GM23338 (cell line): ENCODE results near the gene APOL3. TPM values are rescaled to one million over a fixed set of nuclear protein-coding genes. Genes with fewer than 3 reads are reported as not detected.

Experiments used
- ATAC-seq: fragments of 200-7000 bp; cut with Tn5 transposase; 3 replicates; pipeline ENCODE4 v1.9.1; 2020
- DNase-seq: peaks from one replicate; pipeline ENCODE4 v3.0.0-alpha.2; 2015; ENCODE audit warnings: low spot score
- H2AFZ ChIP-seq: fragments of 200-600 bp; sonication (generic); 2 replicates; pipeline ENCODE4 v1.8.0; 2016; ENCODE audit warnings: antibody characterized with exemption, mild to moderate bottlenecking, moderate library complexity
- H3F3A ChIP-seq: fragments of 200-600 bp; sonication (generic); replicated peaks from 2 replicates; pipeline ENCODE4 v1.8.0; 2017; ENCODE audit warnings: antibody characterized with exemption, mixed run types, low read depth
- H3K27ac ChIP-seq: fragments of 200-600 bp; sonication (generic); 2 replicates; pipeline ENCODE4 v1.6.1; 2016; ENCODE audit warnings: low read depth
- H3K27me3 ChIP-seq: fragments of 200-600 bp; sonication (generic); 2 replicates; pipeline ENCODE4 v1.8.0; 2016; ENCODE audit warnings: mild to moderate bottlenecking, mixed run types, moderate library complexity; ENCODE audit not compliant: insufficient read depth
- H3K36me3 ChIP-seq: fragments of 200-600 bp; sonication (generic); 2 replicates; pipeline ENCODE4 v1.8.0; 2016; ENCODE audit warnings: mild to moderate bottlenecking; ENCODE audit not compliant: insufficient read depth
- H3K4me1 ChIP-seq: fragments of 200-600 bp; sonication (generic); 2 replicates; pipeline ENCODE4 v1.8.0; 2016; ENCODE audit warnings: mild to moderate bottlenecking, moderate library complexity; ENCODE audit not compliant: insufficient read depth
- H3K4me2 ChIP-seq: fragments of 200-600 bp; sonication (generic); 2 replicates; pipeline ENCODE4 v1.7.1; 2017; ENCODE audit warnings: mixed run types
- H3K4me3 ChIP-seq: fragments of 200-600 bp; sonication (generic); 2 replicates; pipeline ENCODE4 v1.6.1; 2016; ENCODE audit warnings: mixed run types
- H3K79me2 ChIP-seq: fragments of 200-600 bp; sonication (generic); replicated peaks from 2 replicates; pipeline ENCODE4 v1.8.0; 2017; ENCODE audit warnings: mild to moderate bottlenecking; ENCODE audit not compliant: insufficient read depth
- H3K9me2 ChIP-seq: fragments of 200-600 bp; sonication (generic); 2 replicates; pipeline ENCODE4 v1.8.0; 2017; ENCODE audit not compliant: insufficient read depth
- H4K20me1 ChIP-seq: fragments of 200-600 bp; sonication (generic); replicated peaks from 2 replicates; pipeline ENCODE4 v1.8.0; 2017; ENCODE audit warnings: mild to moderate bottlenecking; ENCODE audit not compliant: insufficient read depth
- H3K27ac Mint-ChIP-seq: 2 replicates; pipeline ENCODE4 v1.8.0; 2020; ENCODE audit warnings: inconsistent platforms, mild to moderate bottlenecking, moderate library complexity, mixed read lengths
- H3K27me3 Mint-ChIP-seq: 3 replicates; pipeline ENCODE4 v1.8.0; 2022; ENCODE audit warnings: low read depth, mild to moderate bottlenecking, moderate library complexity, mixed read lengths, inconsistent platforms; ENCODE audit not compliant: insufficient read depth, poor library complexity
- H3K36me3 Mint-ChIP-seq: 3 replicates; pipeline ENCODE4 v1.8.0; 2021; ENCODE audit warnings: low read depth, mild to moderate bottlenecking, inconsistent platforms, moderate library complexity, mixed read lengths
- H3K4me1 Mint-ChIP-seq: 3 replicates; pipeline ENCODE4 v1.8.0; 2020; ENCODE audit warnings: mild to moderate bottlenecking, inconsistent platforms, mixed read lengths
- H3K4me3 Mint-ChIP-seq: 3 replicates; pipeline ENCODE4 v1.8.0; 2021; ENCODE audit warnings: moderate library complexity, mild to moderate bottlenecking, inconsistent platforms, mixed read lengths
- H3K9me3 Mint-ChIP-seq: 3 replicates; pipeline ENCODE4 v1.8.0; 2020; ENCODE audit warnings: moderate library complexity, mild to moderate bottlenecking, inconsistent platforms, mixed read lengths
- EZH2 ChIP-seq: fragments of 200-600 bp; sonication (generic); IDR thresholded peaks from one replicate; pipeline ENCODE4 v1.8.0; 2017; ENCODE audit warnings: antibody characterized with exemption, mild to moderate bottlenecking, low read depth; ENCODE audit not compliant: unreplicated experiment
- EZH2phosphoT487 ChIP-seq: fragments of 200-600 bp; sonication (generic); IDR thresholded peaks from one replicate; pipeline ENCODE4 v1.8.1; 2018; ENCODE audit warnings: antibody characterized with exemption; ENCODE audit not compliant: unreplicated experiment
- JUNB ChIP-seq: IDR thresholded peaks from one replicate; pipeline ENCODE4 v1.6.1; 2016; ENCODE audit warnings: antibody characterized with exemption; ENCODE audit not compliant: unreplicated experiment
- POLR2AphosphoS5 ChIP-seq: IDR thresholded peaks from 2 replicates; pipeline ENCODE4 v1.6.1; 2016; ENCODE audit warnings: antibody characterized with exemption, low read depth
- ZNF114 ChIP-seq: fragments of 250-450 bp; sonication (Bioruptor Pico); IDR thresholded peaks from 2 replicates; pipeline ENCODE4 v1.5.0; 2020; ENCODE audit warnings: mild to moderate bottlenecking, moderate library complexity
- polyA plus RNA-seq: library from polyadenylated mRNA; unstranded; fragments of >200 nt; fragmentation: Nextera tagmentation; extraction: Ambion mirVana; gene quantifications from 2 replicates; pipeline ENCODE4 v1.2.1, GENCODE V29; 2016
- total RNA-seq: library from RNA; depleted of rRNA; stranded (reverse); fragments of >200 nt; shearing (Covaris generic); gene quantifications from 2 replicates; pipeline ENCODE4 v1.2.3, GENCODE V29; 2014
- TF ChIP-seq, protein P1 (sequence below): IDR thresholded peaks from one replicate; pipeline ENCODE4 v1.6.1; 2018; ENCODE audit warnings: antibody characterized with exemption; ENCODE audit not compliant: unreplicated experiment
- TF ChIP-seq, protein P2 (sequence below), 2 experiments: fragments of 200-600 bp in 1 of 2; sonication (generic) in 1 of 2; conservative IDR thresholded peaks; 2 replicates each; pipeline versions ENCODE4 v1.5.1 to v1.6.1; 2016 to 2017; ENCODE audit warnings: antibody characterized with exemption in 2 of 2, low read depth in 2 of 2, mild to moderate bottlenecking in 2 of 2, moderate library complexity in 1 of 2
- TF ChIP-seq, protein P3 (sequence below): IDR thresholded peaks from 2 replicates; pipeline ENCODE4 v1.6.1; 2016; ENCODE audit warnings: antibody characterized with exemption

APOL3 gene
- total and polyA plus RNA-seq, 2 experiments from 2014 or later = not detected

DNA sequence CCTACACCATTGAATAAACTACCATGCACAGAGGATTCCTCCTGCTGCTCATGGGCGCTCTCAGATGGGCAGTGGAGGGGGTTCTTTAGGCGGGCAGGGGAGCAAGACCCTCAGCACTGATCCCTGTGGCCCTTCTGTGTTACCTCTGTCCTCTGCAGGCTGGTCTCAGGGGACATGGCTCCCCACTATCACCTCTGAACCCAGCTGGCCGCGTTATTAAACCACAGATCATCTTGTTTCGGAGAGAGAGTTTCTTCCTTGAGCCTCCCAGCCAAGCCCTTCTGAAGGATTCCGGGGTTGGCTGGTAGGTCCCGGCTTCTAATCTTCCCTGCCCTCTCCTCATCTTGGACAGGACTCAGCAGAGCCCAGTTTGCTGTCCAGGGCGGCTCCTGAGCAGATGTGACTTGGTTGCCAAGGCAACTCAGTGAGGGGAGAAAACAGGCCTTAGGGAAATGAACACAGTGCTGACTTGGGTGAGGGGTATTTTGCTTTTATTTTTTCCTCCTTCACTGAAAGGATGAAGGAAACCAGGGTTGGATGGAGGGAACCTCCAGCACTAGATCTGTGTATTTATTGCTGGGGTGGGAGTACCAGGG lies 13.3 kb downstream of the APOL3 start (continued):
- TF ChIP-seq, protein P1, sequence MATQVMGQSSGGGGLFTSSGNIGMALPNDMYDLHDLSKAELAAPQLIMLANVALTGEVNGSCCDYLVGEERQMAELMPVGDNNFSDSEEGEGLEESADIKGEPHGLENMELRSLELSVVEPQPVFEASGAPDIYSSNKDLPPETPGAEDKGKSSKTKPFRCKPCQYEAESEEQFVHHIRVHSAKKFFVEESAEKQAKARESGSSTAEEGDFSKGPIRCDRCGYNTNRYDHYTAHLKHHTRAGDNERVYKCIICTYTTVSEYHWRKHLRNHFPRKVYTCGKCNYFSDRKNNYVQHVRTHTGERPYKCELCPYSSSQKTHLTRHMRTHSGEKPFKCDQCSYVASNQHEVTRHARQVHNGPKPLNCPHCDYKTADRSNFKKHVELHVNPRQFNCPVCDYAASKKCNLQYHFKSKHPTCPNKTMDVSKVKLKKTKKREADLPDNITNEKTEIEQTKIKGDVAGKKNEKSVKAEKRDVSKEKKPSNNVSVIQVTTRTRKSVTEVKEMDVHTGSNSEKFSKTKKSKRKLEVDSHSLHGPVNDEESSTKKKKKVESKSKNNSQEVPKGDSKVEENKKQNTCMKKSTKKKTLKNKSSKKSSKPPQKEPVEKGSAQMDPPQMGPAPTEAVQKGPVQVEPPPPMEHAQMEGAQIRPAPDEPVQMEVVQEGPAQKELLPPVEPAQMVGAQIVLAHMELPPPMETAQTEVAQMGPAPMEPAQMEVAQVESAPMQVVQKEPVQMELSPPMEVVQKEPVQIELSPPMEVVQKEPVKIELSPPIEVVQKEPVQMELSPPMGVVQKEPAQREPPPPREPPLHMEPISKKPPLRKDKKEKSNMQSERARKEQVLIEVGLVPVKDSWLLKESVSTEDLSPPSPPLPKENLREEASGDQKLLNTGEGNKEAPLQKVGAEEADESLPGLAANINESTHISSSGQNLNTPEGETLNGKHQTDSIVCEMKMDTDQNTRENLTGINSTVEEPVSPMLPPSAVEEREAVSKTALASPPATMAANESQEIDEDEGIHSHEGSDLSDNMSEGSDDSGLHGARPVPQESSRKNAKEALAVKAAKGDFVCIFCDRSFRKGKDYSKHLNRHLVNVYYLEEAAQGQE = no peak
- TF ChIP-seq EZH2 = no peak
- no peak for TF ChIP-seq JUNB

DNA sequence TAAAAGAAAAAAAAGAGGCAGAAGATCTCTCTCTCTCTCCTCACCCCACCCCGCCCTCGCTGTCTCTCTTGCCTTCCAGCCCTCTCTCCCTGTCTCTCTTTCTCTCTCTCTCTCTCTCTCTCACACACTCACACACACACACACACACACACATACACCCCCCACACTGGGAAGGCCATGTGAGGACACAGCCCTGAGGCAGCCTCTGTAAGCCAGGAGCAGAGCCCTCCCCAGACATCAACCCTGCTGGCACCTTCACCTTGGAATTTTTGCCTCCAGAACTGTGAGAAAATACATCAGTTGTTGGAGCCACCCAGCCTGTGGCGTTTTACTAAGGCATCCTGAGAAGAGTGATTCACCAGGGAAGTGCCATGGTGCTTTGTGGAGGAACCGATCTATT lies 14.7 kb downstream of the APOL3 start:
- ATAC-seq (peak; percentile 17), DNase-seq (no peak)
- Mint-ChIP-seq H3K4me3 (no peak overlapping the region), H3K4me1 (peaks cover 25% of the 10 kb centered on the region), H3K27ac (no peak overlapping the region), H3K27me3 (peaks cover 7% of the 10 kb centered on the region), H3K36me3 (no peaks in the 10 kb centered on the region), H3K9me3 (no peaks in the 10 kb centered on the region)
- Histone ChIP-seq H3K27me3 (no peaks in the 10 kb centered on the region), H3K9me2 (no peaks in the 10 kb centered on the region), H4K20me1 (no peaks in the 10 kb centered on the region), H3K27ac (no peak overlapping the region), H3K4me3 (no peak overlapping the region), H3K4me1 (peaks cover 5% of the 10 kb centered on the region; the same call in 1 of the 2 replicates), H3K4me2 (peak overlapping the region; percentile 49; the same call in 1 of the 2 replicates), H3K79me2 (no peaks in the 10 kb centered on the region), H3K36me3 (no peaks in the 10 kb centered on the region), H2AFZ (no peak overlapping the region), H3F3A (no peaks in the 10 kb centered on the region)
- TF ChIP-seq, protein P1 = no peak
- TF ChIP-seq, protein P2, sequence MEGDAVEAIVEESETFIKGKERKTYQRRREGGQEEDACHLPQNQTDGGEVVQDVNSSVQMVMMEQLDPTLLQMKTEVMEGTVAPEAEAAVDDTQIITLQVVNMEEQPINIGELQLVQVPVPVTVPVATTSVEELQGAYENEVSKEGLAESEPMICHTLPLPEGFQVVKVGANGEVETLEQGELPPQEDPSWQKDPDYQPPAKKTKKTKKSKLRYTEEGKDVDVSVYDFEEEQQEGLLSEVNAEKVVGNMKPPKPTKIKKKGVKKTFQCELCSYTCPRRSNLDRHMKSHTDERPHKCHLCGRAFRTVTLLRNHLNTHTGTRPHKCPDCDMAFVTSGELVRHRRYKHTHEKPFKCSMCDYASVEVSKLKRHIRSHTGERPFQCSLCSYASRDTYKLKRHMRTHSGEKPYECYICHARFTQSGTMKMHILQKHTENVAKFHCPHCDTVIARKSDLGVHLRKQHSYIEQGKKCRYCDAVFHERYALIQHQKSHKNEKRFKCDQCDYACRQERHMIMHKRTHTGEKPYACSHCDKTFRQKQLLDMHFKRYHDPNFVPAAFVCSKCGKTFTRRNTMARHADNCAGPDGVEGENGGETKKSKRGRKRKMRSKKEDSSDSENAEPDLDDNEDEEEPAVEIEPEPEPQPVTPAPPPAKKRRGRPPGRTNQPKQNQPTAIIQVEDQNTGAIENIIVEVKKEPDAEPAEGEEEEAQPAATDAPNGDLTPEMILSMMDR (conservative IDR thresholded peaks at IDR 0.05; ENCODE audit: low read depth in 2 of 2) = no peak
- TF ChIP-seq EZH2phosphoT487 (no peak), EZH2 (no peak), POLR2AphosphoS5 (no peak), JUNB (no peak), ZNF114 (CRISPR knock-in tag) (no peak)
- TF ChIP-seq, protein P3, sequence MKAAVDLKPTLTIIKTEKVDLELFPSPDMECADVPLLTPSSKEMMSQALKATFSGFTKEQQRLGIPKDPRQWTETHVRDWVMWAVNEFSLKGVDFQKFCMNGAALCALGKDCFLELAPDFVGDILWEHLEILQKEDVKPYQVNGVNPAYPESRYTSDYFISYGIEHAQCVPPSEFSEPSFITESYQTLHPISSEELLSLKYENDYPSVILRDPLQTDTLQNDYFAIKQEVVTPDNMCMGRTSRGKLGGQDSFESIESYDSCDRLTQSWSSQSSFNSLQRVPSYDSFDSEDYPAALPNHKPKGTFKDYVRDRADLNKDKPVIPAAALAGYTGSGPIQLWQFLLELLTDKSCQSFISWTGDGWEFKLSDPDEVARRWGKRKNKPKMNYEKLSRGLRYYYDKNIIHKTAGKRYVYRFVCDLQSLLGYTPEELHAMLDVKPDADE = no peak
